ENCODE results near the gene TUBGCP6.

Gene TUBGCP6

DNA sequence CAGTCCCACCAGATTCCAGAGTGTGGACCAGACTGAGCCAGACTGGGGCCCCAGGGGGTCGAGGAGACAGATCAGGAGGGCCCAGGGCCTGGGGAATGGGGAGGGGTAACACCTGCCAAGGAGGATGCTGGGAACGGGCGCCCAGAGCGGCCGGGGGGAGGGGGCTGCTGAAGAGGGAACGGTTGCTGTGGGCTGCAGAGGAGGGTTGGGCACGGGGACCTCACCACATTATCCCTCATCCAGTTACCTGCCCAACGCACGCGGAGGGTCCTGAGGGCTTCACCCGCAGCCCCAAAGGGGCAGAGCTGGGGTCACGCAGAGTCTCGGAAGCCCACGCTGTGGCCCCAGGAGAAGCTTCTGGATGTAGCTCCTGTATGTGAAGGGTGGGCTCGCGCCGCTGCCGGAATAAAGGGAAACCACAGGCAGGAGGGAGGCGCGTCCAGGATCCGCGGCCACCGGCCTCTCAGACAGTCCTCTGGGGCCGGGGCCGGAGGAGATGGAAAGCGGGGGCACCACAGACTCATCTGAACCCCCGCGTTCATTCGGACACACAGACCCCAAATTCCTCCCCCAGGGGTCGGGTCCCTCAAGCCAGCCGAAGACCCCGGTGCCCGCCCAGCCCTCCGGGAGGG, 44.9 kb downstream of the TUBGCP6 start:
- H2AFZ ChIP-seq (ENCODE audit: low read length) = peak overlapping the region; percentile 67; the same call in 1 of the 2 replicates

DNA sequence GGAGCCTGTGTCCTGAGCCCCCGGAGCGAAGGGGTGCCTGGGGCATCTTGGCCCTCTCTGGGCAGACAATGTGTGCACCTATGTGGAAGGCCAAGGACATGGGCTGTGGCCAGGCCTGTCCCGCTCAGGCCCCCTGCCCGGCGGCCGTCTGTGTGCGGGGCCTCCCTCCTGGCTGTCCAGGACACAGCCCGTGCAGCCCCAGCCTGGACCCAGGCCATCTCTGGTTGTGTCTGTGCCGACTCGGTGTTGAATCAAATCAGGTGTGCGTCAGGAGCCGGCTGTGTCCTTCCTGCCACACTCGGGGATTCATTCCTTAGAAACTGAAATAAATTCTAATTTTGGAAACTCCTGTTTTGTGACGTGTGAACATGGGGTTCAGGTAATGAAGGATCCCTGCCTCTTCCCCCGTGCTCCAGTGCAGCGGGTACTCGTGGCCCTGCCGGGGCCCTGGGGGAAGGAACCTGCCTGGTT, 45.5 kb downstream of the TUBGCP6 start:
- H4K20me1 ChIP-seq (ENCODE audit: insufficient read depth, low read length, poor library complexity, severe bottlenecking) = peaks cover 19% of the 10 kb centered on the region
- TF ChIP-seq, protein P1, sequence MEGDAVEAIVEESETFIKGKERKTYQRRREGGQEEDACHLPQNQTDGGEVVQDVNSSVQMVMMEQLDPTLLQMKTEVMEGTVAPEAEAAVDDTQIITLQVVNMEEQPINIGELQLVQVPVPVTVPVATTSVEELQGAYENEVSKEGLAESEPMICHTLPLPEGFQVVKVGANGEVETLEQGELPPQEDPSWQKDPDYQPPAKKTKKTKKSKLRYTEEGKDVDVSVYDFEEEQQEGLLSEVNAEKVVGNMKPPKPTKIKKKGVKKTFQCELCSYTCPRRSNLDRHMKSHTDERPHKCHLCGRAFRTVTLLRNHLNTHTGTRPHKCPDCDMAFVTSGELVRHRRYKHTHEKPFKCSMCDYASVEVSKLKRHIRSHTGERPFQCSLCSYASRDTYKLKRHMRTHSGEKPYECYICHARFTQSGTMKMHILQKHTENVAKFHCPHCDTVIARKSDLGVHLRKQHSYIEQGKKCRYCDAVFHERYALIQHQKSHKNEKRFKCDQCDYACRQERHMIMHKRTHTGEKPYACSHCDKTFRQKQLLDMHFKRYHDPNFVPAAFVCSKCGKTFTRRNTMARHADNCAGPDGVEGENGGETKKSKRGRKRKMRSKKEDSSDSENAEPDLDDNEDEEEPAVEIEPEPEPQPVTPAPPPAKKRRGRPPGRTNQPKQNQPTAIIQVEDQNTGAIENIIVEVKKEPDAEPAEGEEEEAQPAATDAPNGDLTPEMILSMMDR (conservative IDR thresholded peaks at IDR 0.05; ENCODE audit: low read length) = no peak
- TF ChIP-seq EZH2phosphoT487 (IDR thresholded peaks at IDR 0.05; ENCODE audit: borderline replicate concordance) = no peak
- H3K9me2 ChIP-seq (replicated peaks; ENCODE audit: low read depth, low read length) = no peaks in the 10 kb centered on the region
- peaks cover 31% of the 10 kb centered on the region for H3K79me2 ChIP-seq (ENCODE audit: insufficient read depth, low read length)
- H3K4me3 ChIP-seq (ENCODE audit: low read length, poor library complexity, severe bottlenecking) = no peak overlapping the region
- H3K4me1 ChIP-seq (ENCODE audit: insufficient read depth, low read length, poor library complexity, severe bottlenecking) = peaks cover 10% of the 10 kb centered on the region
- no peaks in the 10 kb centered on the region for H3F3A ChIP-seq (ENCODE audit: low read depth)
- no peaks in the 10 kb centered on the region for H3K9me3 ChIP-seq (ENCODE audit: insufficient read depth, low read depth, low read length)
- no peak overlapping the region for H3K9ac ChIP-seq (ENCODE audit: low read depth, low read length, poor library complexity, severe bottlenecking)
- no peak overlapping the region for H2AFZ ChIP-seq (ENCODE audit: low read length)
- H3K27me3 ChIP-seq (ENCODE audit: insufficient read depth, low read length, poor library complexity, severe bottlenecking) = no peaks in the 10 kb centered on the region
- H3K36me3 ChIP-seq (ENCODE audit: insufficient read depth, low read length) = peaks cover 16% of the 10 kb centered on the region; the same call in 1 of the 2 replicates
- no peak overlapping the region for H3K4me2 ChIP-seq (ENCODE audit: low read depth, low read length, poor library complexity, severe bottlenecking)

More for the DNA sequence above, 44.9 kb downstream of the TUBGCP6 start:
- Histone ChIP-seq H3K36me3 (ENCODE audit: insufficient read depth, low read length) (peaks cover 10% of the 10 kb centered on the region; the same call in 1 of the 2 replicates), H3K4me2 (ENCODE audit: low read depth, low read length, poor library complexity, severe bottlenecking) (peak overlapping the region; percentile 79), H3K79me2 (ENCODE audit: insufficient read depth, low read length) (peaks cover 25% of the 10 kb centered on the region), H3K9me2 (replicated peaks; ENCODE audit: low read depth, low read length) (no peaks in the 10 kb centered on the region), H3K9me3 (ENCODE audit: insufficient read depth, low read depth, low read length) (no peaks in the 10 kb centered on the region), H4K20me1 (ENCODE audit: insufficient read depth, low read length, poor library complexity, severe bottlenecking) (peaks cover 19% of the 10 kb centered on the region), H3K9ac (ENCODE audit: low read depth, low read length, poor library complexity, severe bottlenecking) (peak overlapping the region; percentile 61), H3K4me3 (ENCODE audit: low read length, poor library complexity, severe bottlenecking) (peak overlapping the region; percentile 84), H3K4me1 (ENCODE audit: insufficient read depth, low read length, poor library complexity, severe bottlenecking) (peaks cover 10% of the 10 kb centered on the region), H3F3A (ENCODE audit: low read depth) (no peaks in the 10 kb centered on the region), H3K27me3 (ENCODE audit: insufficient read depth, low read length, poor library complexity, severe bottlenecking) (no peaks in the 10 kb centered on the region)
- TF ChIP-seq, protein P1 (conservative IDR thresholded peaks at IDR 0.05; ENCODE audit: low read length) = no peak
- TF ChIP-seq EZH2phosphoT487 (IDR thresholded peaks at IDR 0.05; ENCODE audit: borderline replicate concordance) = no peak

DNA sequence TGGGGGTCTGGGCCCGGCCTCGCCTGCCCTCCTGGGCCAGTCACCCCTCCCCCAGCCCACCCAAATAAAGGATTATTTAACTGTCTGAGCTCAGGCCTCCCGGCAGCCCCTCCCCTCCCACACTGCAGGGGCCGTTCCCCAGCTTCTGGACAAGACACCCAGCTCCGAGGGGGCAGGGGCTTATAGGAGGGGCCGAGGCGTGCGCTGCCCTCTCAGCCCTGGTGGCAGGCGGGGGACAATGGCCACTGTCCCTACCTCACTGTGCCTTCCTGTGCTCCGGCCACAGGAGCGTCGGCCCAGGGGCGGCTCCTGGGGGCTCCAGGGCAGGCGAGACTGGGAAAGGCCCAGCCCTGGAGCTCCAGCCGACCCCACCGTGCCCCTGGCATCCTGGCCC, 46.2 kb downstream of the TUBGCP6 start:
- no peaks in the 10 kb centered on the region for H3K9me3 ChIP-seq (ENCODE audit: insufficient read depth, low read depth, low read length)
- H3K36me3 ChIP-seq (ENCODE audit: insufficient read depth, low read length) = peaks cover 19% of the 10 kb centered on the region; the same call in 1 of the 2 replicates
- H3K79me2 ChIP-seq (ENCODE audit: insufficient read depth, low read length) = peaks cover 38% of the 10 kb centered on the region
- no peak overlapping the region for H3K4me2 ChIP-seq (ENCODE audit: low read depth, low read length, poor library complexity, severe bottlenecking)
- peaks cover 19% of the 10 kb centered on the region for H4K20me1 ChIP-seq (ENCODE audit: insufficient read depth, low read length, poor library complexity, severe bottlenecking)
- H3K27me3 ChIP-seq (ENCODE audit: insufficient read depth, low read length, poor library complexity, severe bottlenecking) = no peaks in the 10 kb centered on the region
- no peak for TF ChIP-seq EZH2phosphoT487 (IDR thresholded peaks at IDR 0.05; ENCODE audit: borderline replicate concordance)
- TF ChIP-seq, protein P1 (conservative IDR thresholded peaks at IDR 0.05; ENCODE audit: low read length) = no peak
- H3K4me3 ChIP-seq (ENCODE audit: low read length, poor library complexity, severe bottlenecking) = no peak overlapping the region
- H2AFZ ChIP-seq (ENCODE audit: low read length) = no peak overlapping the region
- H3K9ac ChIP-seq (ENCODE audit: low read depth, low read length, poor library complexity, severe bottlenecking) = no peak overlapping the region
- no peaks in the 10 kb centered on the region for H3F3A ChIP-seq (ENCODE audit: low read depth)
- H3K4me1 ChIP-seq (ENCODE audit: insufficient read depth, low read length, poor library complexity, severe bottlenecking) = peaks cover 10% of the 10 kb centered on the region
- H3K9me2 ChIP-seq (replicated peaks; ENCODE audit: low read depth, low read length) = no peaks in the 10 kb centered on the region
